Measurements from ENCODE around the gene CADPS. TPM values are rescaled to one million over a fixed set of nuclear protein-coding genes. Genes with fewer than 3 reads are reported as not detected.

The CADPS gene
- total RNA-seq, 3 donors from 2014 or later (not counting 1 experiment from before 2014, with no cell fraction given) = not detected

GRCh38 chr3:62368290-62368704 is 506.9 kb downstream of the CADPS start:
- no peaks in the 10 kb centered on the region for H3K36me3 ChIP-seq (ENCODE audit: control insufficient read depth, insufficient read depth, low read length)
- DNase-seq (no peak), ATAC-seq (no peak)
- intact Hi-C loops (cut with micrococcal nuclease) = no loop called here
- Mint-ChIP-seq H3K27ac (no peak overlapping the region), H3K9me3 (peaks cover 0 to 6% of the 10 kb centered on the region in 2 donors), H3K4me1 (no peaks in the 10 kb centered on the region), H3K4me3 (no peak overlapping the region), H3K27me3 (ENCODE audit: low read depth in 2 of 2) (peaks cover 56 to 61% of the 10 kb centered on the region in 2 donors), H3K36me3 (no peaks in the 10 kb centered on the region)
- no peak overlapping the region for H3K4me3 ChIP-seq (ENCODE audit: low read length)
- peaks cover 6% of the 10 kb centered on the region for H3K9me3 ChIP-seq (ENCODE audit: control insufficient read depth, insufficient read depth, low read length)
- WGBS (ENCODE audit: insufficient coverage) = 13% methylated on average over 19 of the region's 19 CpGs
- H3K27me3 ChIP-seq (ENCODE audit: control insufficient read depth, insufficient read depth, low read length) = peaks cover 22% of the 10 kb centered on the region
- TF ChIP-seq CTCF (IDR thresholded peaks at IDR 0.05) = no peak
- H3K4me1 ChIP-seq (ENCODE audit: control insufficient read depth, insufficient read depth, low read length) = no peaks in the 10 kb centered on the region
- H3K27ac ChIP-seq (ENCODE audit: low read length) = no peak overlapping the region

DNA sequence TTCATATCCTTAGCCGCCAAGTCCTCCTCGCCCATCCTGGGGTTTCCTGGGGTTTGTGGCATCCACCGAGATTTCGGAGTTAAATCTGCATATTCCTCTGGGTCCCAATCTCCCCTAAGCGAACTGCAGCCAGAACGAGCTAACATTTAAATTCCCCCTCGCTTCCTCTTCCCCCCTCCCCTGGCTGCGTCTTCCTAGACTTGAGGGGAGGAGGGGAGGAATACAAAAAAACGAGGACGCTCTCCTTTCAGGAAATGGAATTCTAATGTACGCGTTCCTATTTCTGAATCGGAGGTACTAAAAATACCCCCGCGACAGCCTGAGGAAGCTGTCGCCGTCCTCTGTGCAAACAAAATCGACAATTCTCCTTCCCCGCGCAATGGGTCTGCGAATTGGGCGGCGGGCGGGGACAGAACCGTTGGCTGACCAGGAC is 507.4 kb downstream of the CADPS start:
- H3K4me1 Mint-ChIP-seq = no peaks in the 10 kb centered on the region

DNA sequence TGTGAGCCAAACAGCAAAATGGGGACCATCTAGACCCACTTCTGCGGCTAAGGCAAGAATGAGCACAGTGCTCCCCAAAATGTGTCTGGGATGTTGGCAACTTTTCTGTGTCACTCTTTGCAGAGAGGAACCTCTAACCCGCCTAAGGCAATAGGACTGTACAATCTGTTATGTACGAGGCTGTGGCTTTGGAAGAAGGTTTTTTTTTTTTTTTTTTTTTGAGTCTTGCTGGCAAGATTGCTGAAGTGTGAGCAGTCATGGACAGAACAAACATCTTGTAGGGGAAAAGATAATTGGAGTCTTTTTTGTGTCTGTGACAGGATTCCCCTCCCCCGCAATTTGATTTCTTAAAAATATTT is 509.1 kb downstream of the CADPS start:
- Histone ChIP-seq H3K4me1 (ENCODE audit: control insufficient read depth, insufficient read depth, low read length) (no peaks in the 10 kb centered on the region), H3K27me3 (ENCODE audit: control insufficient read depth, insufficient read depth, low read length) (peaks cover 8% of the 10 kb centered on the region), H3K9me3 (ENCODE audit: control insufficient read depth, insufficient read depth, low read length) (peaks cover 2% of the 10 kb centered on the region), H3K4me3 (ENCODE audit: low read length) (no peak overlapping the region), H3K27ac (ENCODE audit: low read length) (no peak overlapping the region), H3K36me3 (ENCODE audit: control insufficient read depth, insufficient read depth, low read length) (no peaks in the 10 kb centered on the region)
- intact Hi-C loops (cut with micrococcal nuclease) = no loop called here
- Mint-ChIP-seq H3K27ac (no peak overlapping the region), H3K9me3 (peaks cover 3 to 6% of the 10 kb centered on the region in 2 donors), H3K4me3 (no peak overlapping the region), H3K4me1 (no peaks in the 10 kb centered on the region), H3K27me3 (ENCODE audit: low read depth in 2 of 2) (peaks cover 44 to 57% of the 10 kb centered on the region in 2 donors), H3K36me3 (no peaks in the 10 kb centered on the region)
- WGBS (ENCODE audit: insufficient coverage) = 34% methylated on average over 3 of the region's 4 CpGs
- TF ChIP-seq CTCF (IDR thresholded peaks at IDR 0.05) = no peak
- ATAC-seq = no peak
- no peak for DNase-seq

More for the DNA sequence above, 507.4 kb downstream of the CADPS start:
- WGBS (ENCODE audit: insufficient coverage) = 4% methylated on average over 21 of the region's 25 CpGs
- no peak overlapping the region for H3K4me3 Mint-ChIP-seq
- intact Hi-C loops (cut with micrococcal nuclease) = no loop called here
- Histone ChIP-seq H3K27me3 (ENCODE audit: control insufficient read depth, insufficient read depth, low read length) (peaks cover 18% of the 10 kb centered on the region), H3K9me3 (ENCODE audit: control insufficient read depth, insufficient read depth, low read length) (peaks cover 6% of the 10 kb centered on the region), H3K4me1 (ENCODE audit: control insufficient read depth, insufficient read depth, low read length) (no peaks in the 10 kb centered on the region), H3K27ac (ENCODE audit: low read length) (no peak overlapping the region), H3K36me3 (ENCODE audit: control insufficient read depth, insufficient read depth, low read length) (no peaks in the 10 kb centered on the region), H3K4me3 (ENCODE audit: low read length) (no peak overlapping the region)
- H3K27me3 Mint-ChIP-seq (ENCODE audit: low read depth in 2 of 2) = peaks cover 53 to 61% of the 10 kb centered on the region in 2 donors
- no peak overlapping the region for H3K27ac Mint-ChIP-seq
- no peak for DNase-seq
- H3K9me3 Mint-ChIP-seq = peaks cover 0 to 6% of the 10 kb centered on the region in 2 donors
- no peaks in the 10 kb centered on the region for H3K36me3 Mint-ChIP-seq
- no peak for TF ChIP-seq CTCF (IDR thresholded peaks at IDR 0.05)
- no peak for ATAC-seq

All from natural killer cell (primary cell).